Caki2 (cell line): ENCODE data around the gene SYNJ2. TPM values are rescaled to one million over a fixed set of nuclear protein-coding genes. Genes with fewer than 3 reads are reported as not detected.

ENCODE experiments used
- DNase-seq: peaks from one replicate; pipeline ENCODE4 v3.0.0-alpha.2; 2015; ENCODE audit warnings: low read depth
- in situ Hi-C: cut with HindIII; loops from 2 replicates; pipeline ENCODE4 v1.10.0; 2016; ENCODE audit warnings: low sequenced_read_pairs, low pct_unique_long_range_greater_than_20kb, mixed read lengths
- total RNA-seq: library from RNA; depleted of rRNA; stranded (reverse); fragments of >200 nt; shearing (Covaris generic); gene quantifications from 2 replicates; pipeline ENCODE4 v1.2.3, GENCODE V29; 2014; ENCODE audit warnings: low replicate concordance

The SYNJ2 gene
- total RNA-seq, 1 experiment from 2014 or later = 21.3 TPM

DNA sequence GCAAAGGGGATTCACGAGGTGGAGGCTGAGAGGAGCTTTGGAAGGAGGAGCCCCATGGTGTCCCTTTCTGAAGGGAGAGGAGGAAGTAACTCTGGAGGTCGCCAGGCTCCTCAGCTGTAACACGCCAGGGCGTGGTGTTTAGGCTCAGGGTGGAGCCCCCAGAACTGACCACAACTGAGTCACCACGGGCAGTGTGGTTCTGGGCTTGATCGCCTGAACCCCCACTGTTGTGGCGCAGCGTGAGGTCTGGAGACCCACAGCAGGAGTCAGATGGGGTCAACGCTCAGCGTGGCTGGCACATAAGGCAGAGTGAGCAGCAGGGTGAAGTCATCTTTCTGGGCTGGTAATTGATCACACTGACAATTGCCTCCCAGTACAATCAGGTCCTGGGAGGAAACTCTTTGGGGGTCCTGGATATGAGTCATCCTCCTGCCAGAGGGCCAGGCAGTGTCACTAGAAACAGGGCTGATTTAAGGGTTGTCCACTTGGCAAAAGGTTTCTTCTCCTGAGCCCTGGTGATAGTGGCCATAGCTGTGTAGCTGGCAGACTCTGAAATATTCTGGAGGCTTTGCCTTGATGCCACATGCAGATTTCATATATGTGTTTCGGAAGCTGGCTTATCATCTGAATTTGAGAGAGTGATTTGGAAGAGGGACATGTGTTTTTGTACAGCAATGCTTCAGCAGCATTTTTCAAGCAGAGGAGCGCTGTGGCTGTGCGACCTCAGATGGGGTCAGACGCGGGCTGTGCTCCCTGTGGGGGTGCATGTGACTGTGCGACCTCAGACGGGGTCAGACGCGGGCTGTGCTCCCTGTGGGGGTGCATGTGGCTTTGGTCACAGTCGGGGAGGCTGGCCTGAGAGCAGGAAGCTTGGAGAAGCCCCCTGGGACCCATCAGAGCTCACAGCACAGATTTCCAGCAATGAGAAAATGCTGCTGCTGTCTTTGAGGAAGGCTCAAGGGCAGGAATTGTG lies 50.0 kb downstream of the SYNJ2 start:
- in situ Hi-C loops = no loop called here
- DNase-seq = peak; percentile 91

DNA sequence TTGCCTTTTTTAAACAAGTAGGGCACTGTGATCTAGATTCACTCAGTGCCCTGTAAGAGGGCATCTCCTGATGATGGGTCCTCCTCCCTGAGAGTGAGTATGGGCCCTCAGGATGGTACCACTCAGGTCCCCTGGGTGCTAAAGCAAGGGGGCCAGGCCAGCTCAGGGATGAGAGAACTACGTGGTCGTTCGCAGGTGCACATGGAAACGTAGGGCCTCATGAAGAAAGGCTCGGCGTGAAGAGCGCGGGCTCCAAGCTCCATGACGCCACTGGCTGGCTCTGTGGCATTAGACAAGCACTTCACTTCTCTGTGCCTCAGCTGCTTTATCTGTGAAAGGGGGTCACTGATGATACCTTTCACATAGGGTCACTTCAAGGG lies 50.7 kb downstream of the SYNJ2 start:
- in situ Hi-C loops = no loop called here
- no peak for DNase-seq

DNA sequence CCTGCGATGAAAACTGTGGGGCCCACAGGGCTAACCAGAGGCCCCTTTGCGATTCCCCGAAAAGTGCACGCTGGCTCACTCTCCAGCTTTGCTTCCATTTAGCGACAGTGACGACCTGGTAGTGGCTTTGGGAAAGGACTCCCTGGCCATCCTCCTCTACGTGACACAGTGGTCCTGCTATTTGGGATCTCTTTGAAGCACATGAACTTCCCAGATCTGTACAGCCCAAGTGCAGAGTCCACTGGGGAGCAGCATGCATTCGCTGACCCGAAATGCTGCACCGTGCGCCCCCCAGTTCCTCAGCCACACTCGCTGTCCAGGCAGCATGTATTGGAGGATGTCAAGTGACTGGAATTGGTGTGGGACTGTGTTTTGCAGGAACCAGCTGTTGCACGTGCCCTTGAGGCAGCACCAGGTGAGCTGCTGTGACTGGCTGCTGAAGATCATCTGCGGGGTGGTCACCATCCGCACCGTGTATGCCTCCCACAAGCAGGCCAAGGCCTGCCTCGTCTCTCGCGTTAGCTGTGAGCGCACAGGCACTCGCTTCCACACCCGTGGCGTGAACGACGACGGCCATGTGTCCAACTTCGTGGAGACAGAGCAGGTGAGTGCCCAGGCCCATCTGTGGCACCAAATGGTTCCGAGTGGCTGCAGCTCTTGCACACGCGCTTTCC lies 51.6 kb downstream of the SYNJ2 start:
- no peak for DNase-seq
- in situ Hi-C loops = no loop called here

DNA sequence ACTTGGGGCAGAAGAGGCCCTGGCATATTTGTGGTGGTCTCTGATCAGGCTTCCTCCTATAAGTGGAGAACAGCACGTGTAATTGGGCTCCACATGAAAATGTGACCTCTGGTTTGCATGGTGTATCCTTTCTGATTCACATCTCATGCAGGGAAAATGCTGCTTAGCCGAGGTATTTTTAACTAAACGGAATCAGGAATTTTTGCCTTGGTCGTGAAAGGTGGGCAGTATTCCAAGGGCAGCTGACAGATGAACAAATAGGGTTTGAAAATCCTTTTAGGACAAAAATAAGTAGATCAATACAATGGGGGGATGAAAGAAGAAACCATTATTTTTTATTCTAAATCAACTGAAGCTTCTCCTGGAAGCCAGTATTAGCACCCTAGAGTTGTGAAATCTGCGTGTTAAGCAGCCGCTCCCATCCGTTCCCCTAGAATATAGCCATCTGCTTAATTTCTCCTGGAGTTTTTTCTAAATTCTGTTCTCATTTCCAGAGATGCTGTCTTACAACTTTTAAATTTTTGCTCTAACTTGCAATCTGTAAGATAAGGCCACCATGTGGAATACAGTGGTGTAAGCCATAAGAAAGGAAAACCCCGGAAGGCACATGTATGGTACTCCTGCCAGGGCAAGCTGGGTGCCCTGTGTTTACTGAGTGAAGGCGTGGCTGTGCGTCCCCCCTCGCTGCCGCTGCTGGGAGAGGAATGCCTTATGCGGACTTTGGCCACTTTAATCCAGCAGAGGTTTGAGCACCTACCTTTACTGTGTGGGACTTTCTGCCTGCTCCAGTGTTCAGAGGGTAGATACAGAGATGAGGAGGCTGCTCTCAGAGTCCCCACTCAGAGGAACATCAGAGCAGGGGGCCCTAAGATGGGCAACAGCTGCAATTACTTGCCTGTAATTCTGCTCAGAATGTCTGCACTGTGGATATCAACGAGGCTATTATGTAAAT lies 52.4 kb downstream of the SYNJ2 start:
- in situ Hi-C loops = no loop called here

DNA sequence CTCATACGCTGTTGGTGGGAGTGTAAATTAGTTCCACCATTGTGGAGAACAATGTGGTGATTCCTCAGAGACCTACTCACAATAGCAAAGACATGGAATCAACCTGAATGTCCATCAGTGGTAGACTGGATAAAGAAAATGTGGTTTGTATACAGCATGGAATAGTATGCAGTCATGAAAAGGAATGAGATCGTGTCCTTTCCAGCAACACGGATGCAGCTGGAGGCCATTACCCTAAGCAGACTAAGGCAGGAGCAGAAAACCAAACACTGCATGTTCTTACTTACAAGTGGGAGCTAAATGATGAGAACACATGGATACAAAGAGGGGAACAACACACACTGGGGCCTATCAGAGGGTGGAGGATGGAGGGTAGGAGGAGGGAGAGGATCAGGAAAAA lies 54.6 kb downstream of the SYNJ2 start:
- in situ Hi-C loops = no loop called here
- DNase-seq = no peak

More for the DNA sequence above, 52.4 kb downstream of the SYNJ2 start:
- no peak for DNase-seq

DNA sequence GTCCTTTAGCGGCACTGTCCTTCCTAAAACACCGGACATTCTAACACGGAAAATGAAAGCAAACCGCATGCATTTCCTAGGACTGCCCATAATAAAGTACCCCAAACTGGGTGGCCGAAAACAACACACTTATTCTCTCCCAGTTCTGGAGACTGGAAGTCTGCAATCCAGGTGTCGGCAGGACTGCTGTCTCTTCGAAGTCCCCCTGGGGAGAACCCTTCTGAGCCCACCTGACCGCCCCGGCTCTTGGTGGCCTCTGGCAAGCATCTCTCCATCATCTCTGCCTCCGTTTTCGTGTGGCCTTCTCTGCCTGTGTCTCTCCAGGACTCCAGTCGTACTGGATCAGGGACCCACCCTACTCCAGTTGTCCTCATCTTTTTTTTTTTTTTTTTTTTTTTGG lies 55.4 kb downstream of the SYNJ2 start:
- no peak for DNase-seq
- in situ Hi-C loops = no loop called here

DNA sequence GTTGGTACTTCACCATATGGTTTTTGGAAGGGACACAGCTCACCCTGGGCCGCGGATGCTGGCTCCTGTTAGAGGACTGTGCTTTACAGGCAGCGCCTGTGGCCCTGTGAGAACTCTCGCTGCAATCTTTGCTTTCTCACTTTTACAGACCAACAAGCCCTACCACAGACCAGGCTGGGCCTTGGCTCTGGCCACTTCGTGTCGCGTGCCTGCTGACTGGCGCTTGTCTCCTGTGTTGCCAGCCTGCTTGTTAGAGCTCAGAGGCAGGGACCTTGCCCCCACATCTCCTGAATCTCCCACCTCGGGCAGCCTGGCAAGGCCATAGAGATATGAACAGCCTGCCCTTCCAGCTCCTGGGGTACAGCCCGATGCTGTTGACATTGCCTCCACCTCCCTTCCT lies 56.1 kb downstream of the SYNJ2 start:
- DNase-seq = no peak
- in situ Hi-C loops = no loop called here

DNA sequence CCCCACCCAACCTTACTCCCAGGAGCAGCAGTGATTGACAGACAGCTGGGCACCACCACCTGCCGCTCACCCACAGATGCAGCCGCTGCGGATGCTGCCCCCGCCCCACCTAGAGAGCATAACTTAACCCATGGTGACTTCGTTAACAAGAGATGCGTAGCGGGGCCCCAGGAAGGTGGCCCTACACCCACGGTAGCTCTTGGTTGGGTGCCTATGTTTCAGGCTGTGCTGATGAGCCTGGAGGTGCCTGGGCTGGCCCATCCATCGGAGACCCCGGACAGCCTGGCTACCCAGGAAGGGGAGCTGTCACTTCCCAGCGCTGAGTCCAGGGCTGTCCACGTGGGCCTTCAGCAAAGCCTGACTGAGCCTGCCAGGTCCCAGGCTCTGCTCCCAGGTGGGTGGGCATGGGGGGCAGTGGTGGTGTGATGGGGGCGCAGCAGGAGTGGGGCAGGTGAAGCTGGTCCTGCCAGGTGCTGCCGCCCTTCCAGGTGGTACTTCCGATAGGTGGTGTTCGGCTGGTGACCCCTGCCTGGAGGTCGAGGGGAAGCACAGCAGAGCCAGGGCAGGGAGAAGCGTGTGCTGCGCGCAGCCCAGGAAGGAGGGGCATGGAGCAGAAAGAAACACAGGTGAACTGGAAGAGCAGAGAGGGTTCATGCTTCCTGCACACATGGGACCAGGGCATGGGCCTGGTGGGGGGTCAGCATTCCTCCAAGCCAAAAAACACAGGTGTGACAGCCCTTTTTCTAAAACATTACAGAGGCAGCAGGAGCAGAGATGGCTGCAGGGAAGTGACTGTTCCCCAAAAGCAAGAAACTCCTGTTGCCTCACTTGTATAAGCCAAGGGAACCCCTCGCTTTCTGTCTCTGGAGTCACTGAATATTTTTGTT lies 56.9 kb downstream of the SYNJ2 start:
- DNase-seq = no peak
- in situ Hi-C loops = no loop called here

DNA sequence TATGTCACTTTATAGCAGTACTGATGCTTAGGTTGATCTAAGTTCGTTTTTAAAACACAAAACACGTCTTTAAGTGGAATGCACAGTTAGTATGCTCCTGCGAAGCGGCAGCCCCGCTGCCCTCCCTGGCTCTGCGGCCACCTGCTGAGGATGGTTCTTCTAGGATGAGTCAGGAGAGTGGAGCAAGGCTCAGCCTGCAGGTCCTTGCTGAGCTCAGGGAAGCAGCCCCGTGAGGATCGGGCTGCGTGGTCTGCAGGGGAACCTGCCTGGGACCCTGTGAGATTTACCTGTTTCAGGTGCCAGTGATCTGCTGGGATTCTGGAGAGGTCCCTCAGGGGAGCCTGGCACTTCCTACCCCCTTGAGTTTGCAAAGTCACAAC lies 57.5 kb downstream of the SYNJ2 start:
- no peak for DNase-seq
- in situ Hi-C loops = no loop called here

DNA sequence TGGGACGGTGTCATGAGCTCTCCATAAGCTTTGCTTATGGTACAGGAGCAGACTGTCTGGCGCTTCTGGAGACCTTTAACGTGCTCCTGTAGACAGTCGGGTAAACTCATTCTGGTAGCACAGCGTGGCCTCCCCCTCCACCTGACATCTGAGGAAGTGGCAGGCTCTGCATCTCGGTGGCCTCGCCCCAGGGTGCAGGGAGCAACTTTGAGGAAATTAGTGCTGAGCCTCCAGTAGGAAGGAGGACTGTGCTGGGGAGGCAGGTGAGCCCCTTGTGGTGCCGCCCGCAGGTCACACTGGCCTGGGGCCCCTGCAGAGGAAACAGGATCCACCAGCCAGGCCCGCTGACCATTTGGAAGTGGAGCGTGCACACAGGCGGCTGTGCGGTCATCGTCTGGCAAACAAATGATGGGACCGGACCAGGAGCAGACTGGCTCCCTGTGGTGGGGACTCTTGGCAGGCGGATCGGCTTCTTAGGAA lies 57.9 kb downstream of the SYNJ2 start:
- in situ Hi-C loops = no loop called here
- DNase-seq = no peak

DNA sequence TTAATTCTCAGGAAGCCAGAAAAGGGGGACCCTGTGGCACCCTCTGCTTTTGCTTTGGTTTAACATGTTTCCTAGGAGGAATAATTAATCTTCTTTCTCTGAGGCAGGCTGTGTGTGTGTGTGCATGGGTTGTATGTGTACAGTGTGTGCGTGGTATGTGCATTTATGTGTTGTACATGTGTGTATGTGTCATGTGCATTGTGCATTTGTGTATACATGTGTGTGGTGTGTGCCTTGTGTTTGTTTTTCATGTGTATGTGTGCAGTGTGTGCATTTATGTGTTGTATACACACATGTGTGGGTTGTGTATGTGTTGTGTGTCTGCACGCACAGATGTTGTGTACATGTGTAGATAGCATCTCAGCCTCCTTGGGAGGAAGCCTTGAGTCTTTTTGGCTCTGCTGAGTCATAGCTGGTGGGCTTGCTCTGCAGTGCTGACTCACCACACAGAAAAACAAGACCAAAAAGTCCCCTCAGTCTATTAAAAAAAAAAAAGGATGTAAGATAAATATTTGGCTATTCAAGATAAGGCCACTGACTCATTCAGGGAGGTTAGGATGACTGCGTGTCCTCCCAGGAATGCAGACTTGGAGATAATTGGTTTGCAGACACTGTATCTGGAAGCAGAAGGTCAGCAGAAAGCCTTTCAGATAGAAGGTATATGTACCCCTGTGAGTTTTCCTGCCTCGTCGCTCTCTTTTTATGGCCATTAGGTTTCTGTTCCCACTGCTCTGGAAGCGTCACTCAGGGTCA lies 58.6 kb downstream of the SYNJ2 start:
- in situ Hi-C loops = no loop called here
- peak; percentile 95 for DNase-seq

DNA sequence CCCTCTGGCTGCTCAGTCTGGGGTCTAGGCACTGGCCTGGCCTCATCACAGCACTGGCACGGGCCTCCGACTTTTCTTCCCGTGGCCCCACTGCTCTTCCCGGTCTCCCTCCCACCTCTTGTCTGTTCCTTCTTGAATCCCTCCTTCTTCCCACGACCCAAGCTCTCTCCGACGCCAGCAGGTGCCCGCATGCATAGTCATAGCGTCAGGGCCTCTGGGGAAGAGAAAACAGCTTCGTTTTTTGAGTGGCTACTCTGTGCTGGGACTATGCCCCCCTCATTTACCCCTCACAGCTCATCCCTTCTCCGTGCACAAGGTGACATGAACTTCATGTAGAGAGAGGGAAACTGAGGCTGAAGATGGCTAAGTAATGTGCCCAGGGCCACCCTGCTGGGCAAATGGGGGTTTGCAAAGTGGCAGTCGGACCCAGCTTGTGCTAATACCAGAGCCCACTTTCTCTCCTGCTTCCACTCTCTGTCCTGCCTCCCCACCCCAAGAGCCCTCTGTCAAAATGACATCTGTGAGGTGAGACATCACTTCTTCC lies 59.2 kb downstream of the SYNJ2 start:
- in situ Hi-C loops = no loop called here
- DNase-seq = no peak

DNA sequence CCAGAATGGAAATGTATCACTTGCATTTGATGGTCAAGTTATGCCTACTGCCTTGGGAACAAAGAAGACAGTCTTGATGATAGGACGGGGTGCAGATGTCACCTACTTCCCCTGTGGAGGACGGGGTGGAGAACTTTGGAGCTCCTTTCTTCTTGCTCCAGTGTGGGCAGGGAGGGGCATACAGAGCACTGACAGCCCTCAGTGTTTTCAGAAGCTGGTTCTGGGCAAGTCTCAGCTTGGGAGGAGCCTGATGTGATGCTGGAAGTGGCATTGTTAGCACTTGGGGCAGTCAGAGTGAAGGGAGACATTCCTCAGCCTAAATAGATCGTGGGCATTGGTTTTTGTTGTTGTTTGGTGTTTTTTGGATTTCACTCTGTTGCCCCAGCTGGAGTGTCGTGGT lies 59.7 kb downstream of the SYNJ2 start:
- in situ Hi-C loops = no loop called here
- DNase-seq = no peak

DNA sequence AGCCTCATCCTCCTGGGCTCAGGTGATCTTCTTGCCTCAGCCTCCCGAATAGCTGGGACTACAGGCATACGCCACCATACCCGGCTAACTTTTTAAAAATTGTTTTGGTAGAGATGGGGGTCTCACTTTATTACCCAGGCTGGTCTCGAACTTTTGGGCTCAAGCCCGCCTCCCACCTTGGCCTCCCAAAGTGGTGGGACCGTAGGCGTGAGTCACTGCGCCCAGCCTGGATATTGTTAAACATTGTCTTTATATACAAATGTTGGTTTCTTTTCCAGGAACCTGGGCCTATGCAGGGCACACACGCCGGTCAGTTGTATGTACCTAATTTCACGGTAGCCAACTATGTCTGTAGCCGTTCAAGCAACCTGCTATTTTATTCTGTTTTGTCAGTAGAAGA lies 60.1 kb downstream of the SYNJ2 start:
- in situ Hi-C loops = no loop called here
- no peak for DNase-seq

DNA sequence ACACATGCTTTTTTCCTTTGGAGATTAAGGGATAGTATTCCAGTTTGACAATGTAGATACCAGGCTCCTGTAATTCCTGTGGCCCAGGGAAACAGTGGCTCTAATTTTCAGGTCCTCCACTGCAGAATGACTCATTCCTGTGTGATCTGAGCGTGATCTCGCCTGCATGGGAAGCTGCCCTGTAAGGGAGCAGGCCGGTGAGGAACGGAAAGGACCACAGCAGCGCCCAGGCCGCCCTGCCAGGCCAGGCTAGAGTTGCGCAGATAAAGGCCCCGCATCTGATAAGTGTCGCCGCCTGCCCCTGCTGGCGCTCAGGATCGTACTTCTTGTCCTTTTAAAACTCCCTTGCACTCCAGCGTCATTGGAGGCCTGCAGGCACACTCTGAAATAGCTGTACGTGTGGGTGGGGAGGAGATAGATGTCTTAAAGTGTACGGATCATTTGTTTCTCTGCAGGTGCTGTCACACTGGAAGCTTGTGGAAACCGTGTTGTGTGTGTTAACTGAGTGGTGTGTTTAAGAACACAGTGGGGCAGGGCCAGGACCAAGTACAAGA lies 60.7 kb downstream of the SYNJ2 start:
- peak; percentile 75 for DNase-seq
- in situ Hi-C loops = no loop called here

DNA sequence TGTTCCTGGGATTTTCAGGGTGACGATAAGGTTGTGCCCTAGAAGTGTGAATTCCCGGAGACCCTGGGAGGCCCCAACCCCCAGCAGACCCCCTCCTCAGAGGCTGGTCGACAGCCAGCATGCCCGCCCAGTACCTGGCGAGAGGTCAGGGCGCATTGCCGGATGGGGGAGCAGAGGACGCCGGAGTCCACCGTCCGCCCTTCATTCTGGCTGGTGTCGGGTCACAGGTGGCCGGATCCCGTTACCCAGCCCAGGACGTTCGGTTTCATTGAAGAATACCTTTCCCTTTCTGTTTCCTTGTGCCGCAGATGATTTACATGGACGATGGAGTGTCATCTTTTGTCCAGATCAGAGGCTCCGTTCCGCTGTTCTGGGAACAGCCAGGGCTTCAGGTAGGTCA lies 61.3 kb downstream of the SYNJ2 start:
- no peak for DNase-seq
- in situ Hi-C loops = no loop called here
